SJCRH30 (cell line): ENCODE measurements around the gene PARD3. TPM values are rescaled to one million over a fixed set of nuclear protein-coding genes. Genes with fewer than 3 reads are reported as not detected.
A peak's percentile ranks its signal among the peaks of the same experiment; 100 is the strongest.
"Not testable (repeated sequence)": the region's sequence is repeated elsewhere in the genome, so short reads cannot be mapped to it uniquely, and the experiment has no call there.

Experiments used
- DNase-seq, 2 experiments: peaks; one replicate each; pipeline ENCODE4 v3.0.0-alpha.2; 2015 to 2020
- H3K27ac ChIP-seq: fragments of 250-450 bp; sonication (Bioruptor Pico); 2 replicates; pipeline ENCODE4 v1.5.1; 2020; ENCODE audit warnings: mild to moderate bottlenecking, moderate library complexity
- H3K27me3 ChIP-seq: fragments of 250-450 bp; sonication (Bioruptor Pico); 2 replicates; pipeline ENCODE4 v1.5.1; 2020; ENCODE audit warnings: mild to moderate bottlenecking, moderate library complexity
- H3K36me3 ChIP-seq: fragments of 250-450 bp; sonication (Bioruptor Pico); 2 replicates; pipeline ENCODE4 v1.5.1; 2020; ENCODE audit warnings: mild to moderate bottlenecking, moderate library complexity
- H3K4me1 ChIP-seq: fragments of 250-450 bp; sonication (Bioruptor Pico); 2 replicates; pipeline ENCODE4 v1.5.1; 2020; ENCODE audit warnings: mild to moderate bottlenecking, moderate library complexity
- H3K4me3 ChIP-seq: fragments of 250-450 bp; sonication (Bioruptor Pico); 2 replicates; pipeline ENCODE4 v1.5.1; 2020; ENCODE audit warnings: mild to moderate bottlenecking, moderate library complexity
- H3K9me3 ChIP-seq: fragments of 250-450 bp; sonication (Bioruptor Pico); replicated peaks from 2 replicates; pipeline ENCODE4 v1.5.1; 2020; ENCODE audit warnings: mild to moderate bottlenecking, moderate library complexity
- total RNA-seq: library from RNA; depleted of rRNA; stranded (reverse); fragments of >200 nt; shearing (Covaris generic); gene quantifications from 2 replicates; pipeline ENCODE4 v1.2.3, GENCODE V29; 2014

The PARD3 gene
- total RNA-seq, 1 experiment from 2014 or later: 58.7 TPM

DNA sequence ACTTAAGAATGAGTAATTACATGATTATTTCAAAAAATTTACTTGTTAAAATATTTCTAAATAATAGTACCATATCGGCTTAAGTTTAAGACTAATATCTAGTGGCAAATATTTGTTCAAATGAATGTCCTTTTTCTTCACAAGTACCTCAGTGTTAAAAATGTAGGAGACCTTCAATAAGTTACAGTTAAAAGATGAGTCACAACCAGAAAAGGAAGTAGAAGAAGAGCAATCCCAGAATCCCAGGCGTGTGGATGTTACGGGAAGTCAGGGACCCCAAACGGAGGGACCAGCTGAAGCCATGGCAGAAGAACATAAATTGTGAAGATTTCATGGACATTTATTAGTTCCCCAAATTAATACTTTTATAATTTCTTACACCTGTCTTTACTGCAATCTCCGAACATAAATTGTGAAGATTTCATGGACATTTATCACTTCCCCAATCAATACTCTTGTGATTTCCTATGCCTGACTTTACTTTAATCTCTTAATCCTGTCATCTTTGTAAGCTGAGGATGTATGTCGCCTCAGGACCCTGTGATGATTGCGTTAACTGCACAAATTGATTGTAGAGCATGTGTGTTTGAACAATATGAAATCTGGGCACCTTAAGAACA lies 388.4 kb downstream of the PARD3 start:
- not testable (repeated sequence) for H3K27me3 ChIP-seq, DNase-seq, H3K9me3 ChIP-seq, H3K36me3 ChIP-seq, H3K27ac ChIP-seq, H3K4me3 ChIP-seq
- peaks cover 11% of the 10 kb centered on the region for H3K4me1 ChIP-seq

DNA sequence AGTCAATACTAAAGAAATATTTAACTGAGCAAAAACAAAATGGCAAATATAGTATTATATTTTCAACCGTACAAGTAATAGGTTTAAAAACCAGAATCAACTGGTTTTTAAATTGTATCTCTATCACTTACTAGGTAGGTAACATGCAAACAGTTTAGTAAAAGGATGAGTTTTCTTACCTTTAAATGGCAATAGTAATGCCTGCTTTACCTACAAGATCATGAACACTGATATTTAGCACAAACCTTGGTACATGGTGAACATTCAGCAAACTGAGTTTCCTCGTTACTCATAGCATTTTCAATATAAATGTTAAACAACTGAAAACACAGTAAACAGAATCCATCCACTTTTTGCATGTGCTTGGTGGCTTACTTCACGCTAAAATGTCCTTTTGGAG lies 389.1 kb downstream of the PARD3 start:
- no peaks in the 10 kb centered on the region for H3K27me3 ChIP-seq
- peaks cover 11% of the 10 kb centered on the region for H3K4me1 ChIP-seq
- no peak for DNase-seq
- no peaks in the 10 kb centered on the region for H3K9me3 ChIP-seq
- no peak overlapping the region for H3K4me3 ChIP-seq
- no peaks in the 10 kb centered on the region for H3K36me3 ChIP-seq
- H3K27ac ChIP-seq: no peak overlapping the region

DNA sequence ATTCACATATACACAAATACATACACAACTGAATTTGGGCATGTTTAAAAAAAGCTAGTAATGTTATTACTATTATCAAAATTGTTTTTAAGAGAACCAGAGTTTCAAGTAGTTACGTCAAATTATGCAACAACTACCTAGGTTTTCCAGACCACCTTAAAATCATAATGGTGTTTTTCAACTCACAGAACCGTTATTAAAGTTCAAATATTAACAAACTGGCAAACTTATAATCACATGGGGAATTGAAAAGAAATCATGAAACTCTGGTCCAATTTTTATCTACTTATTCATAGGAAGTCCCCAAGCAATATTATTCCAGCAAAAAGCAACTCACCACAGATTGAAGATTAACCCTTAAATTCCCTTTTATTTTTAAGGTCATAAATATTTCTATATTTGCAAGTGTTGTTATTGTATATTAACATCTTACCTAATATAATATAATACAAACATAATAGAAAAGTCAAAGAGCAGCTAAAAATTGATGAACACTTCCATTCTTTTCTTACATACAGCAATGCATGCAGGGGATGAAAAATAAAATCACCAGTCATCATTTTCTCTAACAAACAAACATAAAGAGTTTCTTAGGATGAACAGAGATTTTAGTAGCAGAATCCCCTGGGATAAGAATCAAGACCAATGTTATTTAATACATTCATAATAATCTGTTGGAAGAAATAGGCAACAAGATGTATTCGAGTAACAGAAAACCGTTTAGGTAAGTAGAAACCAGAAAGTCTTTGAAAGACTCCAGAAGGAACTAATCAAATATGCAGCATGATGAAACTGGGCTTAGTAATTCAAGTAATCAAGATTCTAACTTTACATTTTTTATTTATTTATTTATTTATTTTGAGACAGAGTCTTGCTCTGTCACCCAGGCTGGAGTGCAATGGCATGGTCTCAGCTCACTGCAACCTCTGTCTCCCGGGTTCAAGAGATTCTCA lies 391.1 kb downstream of the PARD3 start:
- no peaks in the 10 kb centered on the region for H3K27me3 ChIP-seq
- H3K4me3 ChIP-seq: no peak overlapping the region
- no peak overlapping the region for H3K27ac ChIP-seq
- peaks cover 10% of the 10 kb centered on the region for H3K4me1 ChIP-seq
- no peak for DNase-seq
- no peaks in the 10 kb centered on the region for H3K36me3 ChIP-seq
- no peaks in the 10 kb centered on the region for H3K9me3 ChIP-seq

DNA sequence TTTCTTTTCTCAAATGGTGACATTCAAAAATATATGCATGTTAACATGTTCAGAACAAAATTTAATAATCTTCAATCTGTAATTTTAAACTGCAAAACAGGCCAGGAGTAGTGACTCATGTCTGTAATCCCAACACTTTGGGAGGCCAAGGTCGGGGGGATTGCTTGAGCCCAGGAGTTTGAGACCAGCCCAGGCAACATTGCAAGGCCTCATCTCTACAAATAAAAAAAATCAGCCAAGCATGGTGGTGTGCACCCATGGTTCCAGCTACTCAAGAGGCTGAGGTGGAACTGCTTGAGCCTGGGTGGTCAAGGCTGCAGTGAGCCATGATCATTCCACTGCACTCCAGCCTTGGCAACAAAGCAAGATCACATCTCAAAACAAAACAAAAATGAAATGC lies 394.3 kb downstream of the PARD3 start:
- Histone ChIP-seq H3K36me3 (no peaks in the 10 kb centered on the region), H3K4me3 (no peak overlapping the region), H3K27me3 (no peaks in the 10 kb centered on the region), H3K4me1 (0 out of 2 replicates have a peak, but pooled peaks cover 3% of the 10 kb centered on the region), H3K9me3 (no peaks in the 10 kb centered on the region), H3K27ac (no peak overlapping the region)
- no peak for DNase-seq

DNA sequence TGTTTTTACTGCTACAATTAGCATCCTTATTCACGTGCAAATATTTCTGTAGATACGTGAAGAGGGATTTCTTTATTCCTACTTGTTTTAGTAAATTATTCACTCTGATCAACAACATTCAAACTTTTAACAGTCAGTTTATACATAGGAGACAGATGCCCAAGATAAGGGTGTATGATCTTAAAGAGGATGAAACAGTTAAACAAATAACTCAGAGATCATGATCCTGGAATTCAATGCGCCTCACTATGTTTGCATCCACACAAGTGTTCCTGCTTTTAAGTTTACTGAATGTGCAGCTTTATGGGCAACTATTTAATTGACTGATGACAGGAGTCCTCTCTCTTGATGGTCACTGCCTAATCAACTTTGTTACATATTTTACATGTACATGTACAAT lies 394.8 kb downstream of the PARD3 start:
- Histone ChIP-seq H3K36me3 (no peaks in the 10 kb centered on the region), H3K4me3 (no peak overlapping the region), H3K27me3 (no peaks in the 10 kb centered on the region), H3K4me1 (0 out of 2 replicates have a peak, but pooled peaks cover 3% of the 10 kb centered on the region), H3K27ac (no peak overlapping the region), H3K9me3 (no peaks in the 10 kb centered on the region)
- DNase-seq: no peak

DNA sequence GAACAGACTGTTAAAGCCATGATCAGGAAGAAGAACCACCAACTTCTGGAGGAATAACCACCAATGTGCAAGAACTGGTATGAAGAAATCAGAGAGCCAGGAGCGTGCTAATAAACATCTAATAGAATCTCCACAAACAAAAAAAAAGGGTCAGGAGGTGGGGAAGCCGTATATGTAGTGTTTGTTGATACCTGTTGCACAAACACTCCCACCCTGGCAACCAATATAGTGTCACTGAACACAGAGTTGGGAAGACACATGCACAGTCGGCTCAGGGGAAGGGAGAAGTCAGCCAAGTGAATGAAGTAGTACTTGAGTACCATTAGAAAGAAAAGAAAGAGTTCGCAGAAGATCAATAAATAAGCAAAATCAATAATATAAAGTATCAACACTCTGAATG lies 400.1 kb downstream of the PARD3 start:
- H3K27me3 ChIP-seq: no peaks in the 10 kb centered on the region
- H3K4me3 ChIP-seq: no peak overlapping the region
- DNase-seq: no peak
- H3K4me1 ChIP-seq: no peaks in the 10 kb centered on the region
- no peak overlapping the region for H3K27ac ChIP-seq
- H3K36me3 ChIP-seq: no peaks in the 10 kb centered on the region
- H3K9me3 ChIP-seq: no peaks in the 10 kb centered on the region

DNA sequence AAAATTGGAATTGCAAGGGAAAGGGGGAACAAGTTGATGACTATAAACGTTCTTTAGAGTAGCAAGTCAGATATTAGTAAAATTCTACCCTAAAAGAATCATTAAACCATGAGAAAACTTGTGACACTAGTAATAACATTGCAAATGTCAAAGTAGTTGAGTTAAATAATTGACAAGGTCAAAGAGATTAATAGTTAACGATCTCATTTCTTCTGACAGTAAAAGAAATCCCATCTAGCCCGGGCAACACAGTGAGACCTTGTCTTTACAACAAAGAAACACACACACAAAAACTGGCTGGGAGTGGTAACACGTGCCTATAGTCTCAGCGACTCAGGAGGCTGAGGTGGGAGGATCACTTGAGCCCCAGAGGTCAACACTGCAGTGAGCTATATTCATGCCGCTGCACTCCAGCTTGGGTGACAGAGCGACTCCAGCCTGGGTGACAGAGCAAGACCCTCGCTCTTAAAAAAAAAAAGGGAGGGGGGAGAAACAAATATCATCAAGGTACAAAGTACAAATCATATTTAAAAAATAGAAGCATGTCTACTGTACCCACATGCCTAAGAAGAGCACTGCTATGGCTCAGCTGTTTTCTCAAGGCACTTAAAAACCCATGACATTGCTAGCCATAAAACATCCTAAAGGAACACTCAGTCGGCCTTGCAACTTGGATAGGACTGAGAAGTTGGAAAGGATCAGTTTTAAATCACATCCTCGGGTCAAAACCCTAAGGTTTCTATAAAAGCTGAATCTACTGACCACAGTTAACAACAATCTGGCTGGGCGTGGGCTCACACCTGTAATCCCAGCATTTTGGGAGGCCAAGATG lies 401.1 kb downstream of the PARD3 start:
- H3K27ac ChIP-seq: no peak overlapping the region
- H3K4me1 ChIP-seq: no peaks in the 10 kb centered on the region
- H3K4me3 ChIP-seq: no peak overlapping the region
- H3K27me3 ChIP-seq: no peaks in the 10 kb centered on the region
- no peak for DNase-seq
- H3K9me3 ChIP-seq: no peaks in the 10 kb centered on the region
- H3K36me3 ChIP-seq: no peaks in the 10 kb centered on the region

DNA sequence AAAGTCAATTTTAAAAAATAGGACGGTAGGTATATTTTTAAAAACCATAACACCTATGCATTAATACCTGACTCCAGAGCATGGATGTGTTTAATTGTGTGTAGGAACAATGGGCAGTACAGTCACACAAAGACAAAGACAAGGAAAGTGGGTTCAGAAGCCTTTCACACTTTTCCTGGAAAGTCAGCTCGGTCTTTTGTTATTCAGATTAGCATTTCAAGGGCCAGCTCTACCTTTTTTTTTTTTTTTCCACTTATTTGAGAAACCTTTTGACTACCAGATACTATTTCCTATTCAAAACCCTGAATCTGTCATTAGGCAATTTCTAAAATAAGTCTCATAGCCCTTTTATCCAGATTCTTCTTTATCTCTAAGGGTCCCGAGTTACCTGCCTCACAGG lies 401.9 kb downstream of the PARD3 start:
- H3K36me3 ChIP-seq: no peaks in the 10 kb centered on the region
- H3K27ac ChIP-seq: no peak overlapping the region
- H3K27me3 ChIP-seq: no peaks in the 10 kb centered on the region
- H3K4me1 ChIP-seq: no peaks in the 10 kb centered on the region
- DNase-seq: no peak
- no peak overlapping the region for H3K4me3 ChIP-seq
- no peaks in the 10 kb centered on the region for H3K9me3 ChIP-seq

DNA sequence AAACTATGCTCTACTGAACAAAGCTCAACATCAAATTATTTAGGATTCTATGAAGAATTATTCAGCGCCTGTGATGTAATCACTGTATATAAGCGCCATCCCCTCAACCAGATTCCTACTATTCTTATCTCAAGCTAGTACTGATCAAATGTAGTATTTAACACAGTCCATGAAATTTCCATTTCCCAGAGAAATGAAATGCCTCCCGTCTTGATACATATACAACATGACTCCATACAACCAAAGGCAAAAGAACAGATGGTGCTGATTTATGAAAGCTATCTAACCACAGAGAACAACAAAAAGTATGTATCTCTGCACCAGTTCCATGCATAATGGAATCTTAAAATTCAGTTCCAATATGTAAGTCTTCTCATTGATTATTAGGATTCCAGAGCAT lies 406.1 kb downstream of the PARD3 start:
- peaks cover 17% of the 10 kb centered on the region for H3K4me1 ChIP-seq
- H3K27me3 ChIP-seq: no peaks in the 10 kb centered on the region
- DNase-seq: no peak
- no peaks in the 10 kb centered on the region for H3K36me3 ChIP-seq
- no peaks in the 10 kb centered on the region for H3K9me3 ChIP-seq
- H3K27ac ChIP-seq: no peak overlapping the region
- H3K4me3 ChIP-seq: no peak overlapping the region

DNA sequence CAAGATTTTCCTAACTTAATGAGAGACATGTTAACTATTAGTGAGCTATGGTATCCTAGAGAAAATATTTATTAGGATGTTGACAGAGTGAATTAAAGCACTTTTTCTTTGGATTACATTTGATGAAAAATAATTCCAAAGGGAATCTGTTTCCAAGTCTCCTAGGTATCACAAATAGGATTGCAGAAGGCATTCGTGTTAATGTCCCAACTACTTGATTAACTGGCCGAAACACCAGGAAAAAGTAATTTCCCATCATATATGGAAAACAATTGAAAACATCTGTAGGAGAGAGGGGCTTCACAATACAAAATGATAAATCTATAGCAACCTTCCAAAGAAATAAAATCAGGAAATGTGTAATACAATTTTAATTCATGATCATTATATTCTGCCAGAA lies 406.7 kb downstream of the PARD3 start:
- DNase-seq: no peak
- no peak overlapping the region for H3K4me3 ChIP-seq
- no peaks in the 10 kb centered on the region for H3K9me3 ChIP-seq
- no peaks in the 10 kb centered on the region for H3K27me3 ChIP-seq
- H3K27ac ChIP-seq: no peak overlapping the region
- H3K36me3 ChIP-seq: no peaks in the 10 kb centered on the region
- H3K4me1 ChIP-seq: peaks cover 17% of the 10 kb centered on the region

DNA sequence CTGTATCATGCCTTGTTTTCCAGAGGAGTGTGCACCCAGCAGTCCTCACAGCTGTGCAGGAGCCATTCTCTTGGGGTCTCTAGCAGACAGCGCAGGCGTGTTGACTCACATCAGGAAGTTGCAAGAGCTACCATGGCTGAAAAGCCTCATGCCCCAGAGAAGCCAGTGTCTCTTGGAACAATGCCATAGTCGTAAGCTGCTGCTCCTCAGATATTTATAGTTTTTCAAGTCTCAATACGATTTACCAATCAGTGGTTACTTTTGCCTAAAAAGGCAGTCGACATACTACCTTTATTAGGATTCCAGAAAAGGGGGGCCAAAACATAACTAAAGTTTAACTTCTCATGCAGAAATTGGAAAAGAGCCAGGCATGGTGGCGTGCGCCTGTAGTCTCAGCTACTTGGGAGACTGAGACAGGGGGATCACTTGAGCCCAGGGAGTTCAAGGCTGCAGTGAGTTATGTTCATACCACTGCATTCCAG lies 407.7 kb downstream of the PARD3 start:
- no peak overlapping the region for H3K27ac ChIP-seq

DNA sequence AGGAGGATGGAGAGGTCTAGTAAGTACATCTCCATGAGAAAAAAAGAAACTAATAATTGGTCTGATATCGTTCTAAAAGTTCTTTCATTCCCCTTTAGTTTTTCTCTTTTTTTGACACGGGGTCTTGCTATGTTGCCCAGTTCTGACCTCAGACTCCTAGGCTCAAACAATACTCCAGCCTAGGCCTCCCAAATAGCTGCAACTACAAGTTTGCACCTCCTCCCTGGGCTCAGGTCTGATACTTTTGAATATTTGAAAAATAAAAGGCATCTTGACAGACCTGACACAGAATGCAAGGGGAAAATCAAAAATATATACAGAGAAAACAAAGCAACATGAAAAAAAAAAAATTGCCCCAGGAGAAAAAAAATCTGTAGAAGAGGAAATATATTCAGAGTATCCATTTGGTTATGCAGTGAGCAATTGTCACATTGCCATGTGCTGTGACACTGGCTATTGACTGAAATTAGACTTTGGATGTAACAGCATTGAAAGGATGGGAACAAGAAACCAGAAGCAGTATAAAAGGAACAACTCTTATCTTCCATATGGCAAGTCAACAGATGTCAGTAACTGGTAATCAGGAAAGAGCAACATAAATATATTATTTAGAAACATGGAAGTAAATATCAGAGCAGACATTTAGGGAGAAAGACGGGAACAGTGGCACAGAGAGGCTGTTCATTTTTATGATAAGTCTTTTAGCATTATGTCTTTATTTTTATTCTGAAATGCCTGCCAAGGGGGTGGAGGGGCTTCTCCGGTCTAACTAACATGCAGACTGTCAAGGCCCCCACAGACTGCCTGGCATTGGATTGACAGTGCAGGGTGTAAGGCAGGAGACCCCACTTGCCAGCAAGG lies 408.4 kb downstream of the PARD3 start:
- H3K9me3 ChIP-seq: no peaks in the 10 kb centered on the region
- H3K4me1 ChIP-seq: peaks cover 17% of the 10 kb centered on the region
- DNase-seq: no peak
- no peak overlapping the region for H3K4me3 ChIP-seq
- no peaks in the 10 kb centered on the region for H3K27me3 ChIP-seq
- 0 out of 2 replicates have a peak, but pooled peaks cover 2% of the 10 kb centered on the region for H3K36me3 ChIP-seq
- H3K27ac ChIP-seq: no peak overlapping the region

More for the DNA sequence above, 407.7 kb downstream of the PARD3 start:
- no peak overlapping the region for H3K4me3 ChIP-seq
- peaks cover 17% of the 10 kb centered on the region for H3K4me1 ChIP-seq
- no peaks in the 10 kb centered on the region for H3K9me3 ChIP-seq
- H3K27me3 ChIP-seq: no peaks in the 10 kb centered on the region
- DNase-seq: peak; percentile 17 to 42
- no peaks in the 10 kb centered on the region for H3K36me3 ChIP-seq

DNA sequence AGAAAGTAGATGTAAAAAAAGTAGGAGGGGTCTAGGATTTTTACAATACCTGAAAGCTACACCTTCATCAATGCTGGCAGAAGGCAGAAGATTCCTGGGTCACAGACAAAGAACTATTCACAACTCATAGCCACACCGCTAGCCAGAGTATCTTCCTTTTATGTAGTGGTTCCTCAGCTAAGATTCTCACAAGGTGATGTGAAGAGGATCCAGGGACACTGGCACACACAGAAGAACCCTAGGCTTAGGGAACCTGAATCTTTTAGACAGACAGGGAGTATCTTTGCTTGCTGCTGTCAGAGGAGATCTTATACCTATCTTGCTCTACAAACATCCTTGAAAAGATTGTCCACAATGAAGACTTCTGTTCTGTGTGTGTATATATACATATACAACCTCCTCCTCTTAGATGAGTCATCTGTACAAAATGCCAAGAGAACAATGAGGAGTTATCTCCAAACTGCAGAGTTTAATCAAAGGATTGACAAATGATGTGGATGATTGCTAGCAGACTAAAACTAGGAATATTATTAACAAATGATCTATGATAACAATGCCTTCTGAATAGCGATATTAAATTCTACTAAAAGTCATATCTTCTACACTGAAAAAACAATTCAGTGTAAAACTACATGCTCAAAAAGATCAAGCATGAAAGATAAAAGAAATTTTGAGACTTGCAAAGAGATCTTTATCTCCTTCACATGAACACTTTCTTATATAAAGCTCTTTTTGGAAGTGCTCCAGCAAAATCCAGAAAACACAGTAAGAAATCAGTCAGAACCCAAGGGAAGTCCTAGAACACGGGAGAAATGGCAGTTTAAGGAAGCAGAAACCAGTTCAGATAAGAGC lies 409.3 kb downstream of the PARD3 start:
- DNase-seq: peak in 1 of 2 experiments; percentile 31
- peak overlapping the region; percentile 14; the same call in 1 of the 2 replicates for H3K27ac ChIP-seq
- no peak overlapping the region for H3K4me3 ChIP-seq
- no peaks in the 10 kb centered on the region for H3K9me3 ChIP-seq
- H3K27me3 ChIP-seq: no peaks in the 10 kb centered on the region
- 0 out of 2 replicates have a peak, but pooled peaks cover 2% of the 10 kb centered on the region for H3K36me3 ChIP-seq
- H3K4me1 ChIP-seq: peaks cover 17% of the 10 kb centered on the region
